OCI-M2 (cell line): Measurements from ENCODE around the gene ZNF117.
"Not testable (repeated sequence)": the region's sequence is repeated elsewhere in the genome, so short reads cannot be mapped to it uniquely, and the experiment has no call there.

Experiments
- DNase-seq: peaks from one replicate; lab custom pipeline; 2025; ENCODE audit not compliant: unreplicated experiment; lab: John Stamatoyannopoulos, UW

ZNF117 gene

DNA sequence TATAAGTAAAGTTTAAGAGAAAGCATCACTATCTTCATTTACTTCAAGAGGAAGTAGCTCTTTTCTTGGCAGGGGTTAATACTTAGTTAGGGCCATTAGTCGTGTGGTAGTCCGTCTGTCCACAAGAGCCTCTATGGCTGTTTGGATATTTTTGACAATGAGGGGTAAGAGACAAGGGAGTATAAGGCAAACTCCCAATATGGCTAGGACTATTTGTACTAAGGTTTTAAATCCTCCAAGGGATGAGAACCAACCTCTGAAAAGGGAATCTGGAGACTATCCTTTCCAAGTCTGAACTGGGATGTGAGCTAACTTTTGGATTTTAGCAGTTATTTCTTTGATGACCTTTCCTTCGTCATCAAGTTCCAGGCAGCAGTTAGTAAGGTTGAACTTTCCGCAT lies at the start of gene ZNF117:
Gene ZNF117, minus strand, starts transcription at position 101 of the 400 bp plus-strand sequence.
- DNase-seq: no peak

DNA sequence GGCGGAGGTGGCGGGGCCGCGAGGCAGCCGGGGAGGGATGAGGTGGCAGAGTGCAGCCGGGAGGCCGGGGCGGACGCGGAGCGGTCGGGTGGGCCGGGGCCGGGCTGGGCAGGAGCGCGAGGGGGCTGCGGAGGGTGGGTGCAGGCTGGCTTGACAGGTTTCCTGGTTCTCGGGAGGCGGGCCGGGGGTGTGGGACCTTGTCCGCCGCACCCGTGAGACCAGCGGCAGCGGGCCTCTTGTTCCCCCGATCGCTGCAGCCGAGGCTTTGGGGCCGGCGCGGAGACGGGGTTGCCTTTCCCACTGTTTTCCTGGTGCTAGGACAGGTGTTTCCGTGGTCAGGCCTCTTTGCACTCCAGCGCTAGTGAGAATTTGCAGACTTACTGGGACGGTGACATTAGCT lies 47.9 kb upstream of the ZNF117 start:
- not testable (repeated sequence) for DNase-seq

GRCh38 chr7:65037740-65038688 lies 47.2 kb upstream of the ZNF117 start:
- DNase-seq: no peak

DNA sequence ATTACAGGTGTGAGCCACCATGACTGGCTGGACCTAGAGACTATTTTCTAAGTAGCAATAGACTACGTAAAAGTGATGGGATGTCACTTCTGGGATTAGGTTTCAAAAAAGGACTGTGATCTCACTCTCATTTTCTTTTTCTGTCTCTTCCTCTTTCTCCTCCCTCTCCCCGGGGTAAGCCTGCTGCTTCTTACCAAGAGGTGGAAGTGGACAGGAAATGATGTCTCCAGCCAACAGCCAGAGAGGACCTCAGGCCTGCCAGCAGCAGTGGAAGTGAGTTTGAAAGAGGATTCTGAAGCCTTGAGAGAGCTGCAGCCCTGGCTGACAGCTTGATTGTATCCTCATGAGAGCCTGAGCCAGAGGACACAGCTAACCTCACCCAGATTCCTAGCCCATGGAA lies 45.7 kb upstream of the ZNF117 start:
- not testable (repeated sequence) for DNase-seq

- DNase-seq: not testable (repeated sequence)
Measured at GRCh38 chr7:65035469-65035868, 44.6 kb upstream of the ZNF117 start.

DNA sequence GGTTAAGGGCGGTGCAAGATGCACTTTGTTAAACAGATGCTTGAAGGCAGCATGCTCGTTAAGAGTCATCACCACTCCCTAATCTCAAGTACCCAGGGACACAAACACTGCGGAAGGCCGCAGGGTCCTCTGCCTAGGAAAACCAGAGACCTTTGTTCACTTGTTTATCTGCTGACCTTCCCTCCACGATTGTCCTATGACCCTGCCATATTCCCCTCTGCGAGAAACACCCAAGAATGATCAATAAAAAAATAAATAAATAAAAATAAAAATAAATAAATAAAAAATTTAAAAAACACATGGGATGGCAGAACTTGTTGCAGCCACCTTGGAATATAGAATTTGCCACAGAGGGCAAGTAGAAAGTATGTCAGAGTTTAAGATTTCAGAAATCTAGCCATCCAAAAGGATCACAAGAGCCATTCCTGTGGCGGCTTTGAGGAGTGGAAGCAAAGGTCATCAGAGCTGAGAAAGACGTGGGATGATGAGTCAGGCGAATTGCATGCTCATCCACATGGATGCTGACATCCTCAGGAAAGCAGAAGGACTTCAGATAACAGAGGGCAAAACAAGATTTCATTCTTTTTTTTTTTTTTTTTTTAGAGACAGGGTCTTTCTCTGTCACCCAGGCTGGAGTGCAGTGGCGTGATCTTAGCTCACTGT lies 43.4 kb upstream of the ZNF117 start:
- DNase-seq: not testable (repeated sequence)

- not testable (repeated sequence) for DNase-seq
Measured at GRCh38 chr7:65033391-65033790, 42.6 kb upstream of the ZNF117 start.

DNA sequence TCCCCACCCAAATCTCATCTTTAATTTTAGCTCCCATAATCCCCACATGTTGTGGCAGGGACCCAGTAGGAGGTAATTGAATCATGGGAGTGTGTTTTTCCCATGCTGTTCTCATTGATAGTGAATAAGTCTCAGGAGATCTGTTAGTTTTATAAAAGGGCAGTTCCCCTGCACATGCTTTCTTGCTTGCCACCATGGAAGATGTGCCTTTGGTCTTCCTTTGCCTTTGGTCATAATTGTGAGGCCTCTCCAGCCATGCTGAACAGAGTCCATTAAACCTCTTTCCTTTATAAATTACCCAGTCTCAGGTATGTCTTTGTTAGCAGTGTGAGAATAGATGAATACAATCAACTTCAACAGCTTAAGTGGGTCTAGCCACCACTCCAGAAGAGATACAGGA lies 34.2 kb upstream of the ZNF117 start:
- not testable (repeated sequence) for DNase-seq

DNA sequence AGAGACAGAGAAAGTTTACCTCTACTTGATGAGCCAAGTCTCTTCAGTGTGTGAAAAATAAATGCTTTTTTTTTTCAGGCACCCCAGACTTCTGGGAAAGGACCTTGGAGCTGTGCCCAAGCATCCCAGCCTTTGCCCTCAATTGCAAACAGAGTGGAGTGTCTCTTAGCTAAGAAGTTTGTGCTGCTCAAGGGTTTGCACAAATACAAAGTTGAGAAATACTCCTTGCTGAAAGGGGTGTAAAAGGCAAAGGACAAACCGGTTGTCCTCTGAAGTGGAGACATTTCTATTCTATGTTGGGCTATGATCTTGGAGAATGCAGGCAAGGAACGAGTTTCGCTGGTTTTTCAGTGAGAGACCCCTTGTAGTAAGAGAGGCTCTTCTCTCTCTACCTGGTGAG lies 30.1 kb upstream of the ZNF117 start:
- not testable (repeated sequence) for DNase-seq

GRCh38 chr7:65009881-65010280 lies 19.0 kb upstream of the ZNF117 start:
- DNase-seq: not testable (repeated sequence)

DNA sequence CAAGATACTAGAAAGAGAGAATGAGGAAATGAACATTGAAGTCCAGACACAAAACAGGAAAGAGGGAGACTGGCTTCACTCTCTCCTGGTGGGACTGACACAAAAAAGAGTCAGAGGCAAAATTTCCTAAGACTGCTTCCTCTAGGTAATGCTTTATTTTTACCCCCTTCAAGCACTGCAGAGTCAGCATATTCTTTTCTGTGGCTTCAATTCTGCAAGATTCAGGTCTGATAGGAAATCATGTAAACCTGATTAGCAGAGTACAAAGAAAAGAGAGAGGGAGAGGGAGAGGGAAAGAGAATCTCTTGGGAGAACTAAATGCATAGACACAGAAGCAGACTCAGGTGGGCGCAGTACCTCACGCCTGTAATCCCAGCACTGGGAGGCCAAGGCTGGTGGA lies 18.6 kb upstream of the ZNF117 start:
- DNase-seq: not testable (repeated sequence)

DNA sequence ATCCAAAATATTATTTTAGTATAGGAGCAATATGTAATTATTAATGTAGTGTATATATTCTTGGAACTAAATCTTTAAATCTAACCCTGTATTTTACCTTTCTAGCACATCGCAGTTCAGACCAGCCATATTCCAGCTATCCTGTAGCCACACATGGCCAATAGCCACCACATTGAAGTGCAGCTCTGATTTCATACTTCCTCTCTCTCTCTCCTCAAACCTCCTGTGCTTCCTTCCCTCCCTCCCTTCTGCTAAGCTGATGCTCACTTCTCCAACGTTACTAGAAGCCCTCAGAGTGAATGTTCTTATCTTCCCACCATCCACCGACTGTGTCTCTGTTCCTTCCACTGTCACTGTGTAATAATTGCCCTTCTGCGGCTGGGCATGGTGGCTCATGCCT lies 16.2 kb upstream of the ZNF117 start:
- not testable (repeated sequence) for DNase-seq

- peak; percentile 46 for DNase-seq
Measured at GRCh38 chr7:65006094-65006992, 15.5 kb upstream of the ZNF117 start, which contains the start of gene ERV3-1. Gene ERV3-1 (minus strand): TSS chr7:65006687. CDS start chr7:64993026, 13,661 bp downstream.

DNA sequence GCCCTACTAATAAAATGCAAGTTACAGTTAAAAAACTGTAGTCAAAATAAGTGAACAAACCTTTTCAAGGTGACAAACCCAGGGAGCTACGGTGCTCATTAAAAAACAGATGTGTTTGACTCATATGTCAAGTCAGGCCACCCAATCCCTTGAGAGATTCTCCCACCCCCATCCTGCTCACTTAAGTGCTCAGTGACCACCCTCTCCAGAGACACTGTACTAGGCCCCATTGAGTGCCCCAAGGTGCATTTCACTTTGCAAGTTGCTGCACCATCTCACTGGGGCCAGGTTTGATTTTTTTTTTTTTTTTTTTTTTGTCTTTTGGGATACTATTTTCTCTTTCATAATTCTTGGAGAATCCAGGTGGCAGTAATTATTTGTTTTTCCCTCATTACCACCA lies 13.7 kb upstream of the ZNF117 start:
- no peak for DNase-seq

- no peak for DNase-seq
Measured at GRCh38 chr7:65002972-65003585, 12.2 kb upstream of the ZNF117 start.

DNA sequence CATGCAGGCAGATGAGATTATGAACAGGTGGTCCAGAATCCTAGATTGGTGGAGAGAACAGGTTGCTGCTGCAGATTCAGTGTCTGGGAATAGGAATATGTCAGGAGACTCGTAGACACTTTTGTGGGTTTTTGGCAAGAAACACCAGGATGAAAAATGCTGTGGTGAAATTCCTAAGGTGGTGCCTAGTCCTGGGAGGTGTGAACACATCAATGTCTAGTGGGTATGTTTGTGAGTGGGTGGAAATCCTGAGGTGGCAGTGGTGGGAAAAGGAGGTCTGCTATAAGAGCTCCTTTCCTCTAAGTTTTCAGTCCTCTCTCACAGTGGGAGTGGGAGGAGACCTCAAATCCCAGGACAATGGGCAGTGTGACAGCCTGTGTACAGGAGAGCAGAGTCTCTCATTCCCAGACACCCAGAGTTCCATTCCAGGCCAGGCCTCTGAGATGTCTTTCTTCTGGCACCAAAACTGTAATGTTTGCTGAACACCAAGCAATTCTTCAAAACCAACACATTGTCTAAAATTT lies 10.5 kb upstream of the ZNF117 start:
- DNase-seq: no peak

DNA sequence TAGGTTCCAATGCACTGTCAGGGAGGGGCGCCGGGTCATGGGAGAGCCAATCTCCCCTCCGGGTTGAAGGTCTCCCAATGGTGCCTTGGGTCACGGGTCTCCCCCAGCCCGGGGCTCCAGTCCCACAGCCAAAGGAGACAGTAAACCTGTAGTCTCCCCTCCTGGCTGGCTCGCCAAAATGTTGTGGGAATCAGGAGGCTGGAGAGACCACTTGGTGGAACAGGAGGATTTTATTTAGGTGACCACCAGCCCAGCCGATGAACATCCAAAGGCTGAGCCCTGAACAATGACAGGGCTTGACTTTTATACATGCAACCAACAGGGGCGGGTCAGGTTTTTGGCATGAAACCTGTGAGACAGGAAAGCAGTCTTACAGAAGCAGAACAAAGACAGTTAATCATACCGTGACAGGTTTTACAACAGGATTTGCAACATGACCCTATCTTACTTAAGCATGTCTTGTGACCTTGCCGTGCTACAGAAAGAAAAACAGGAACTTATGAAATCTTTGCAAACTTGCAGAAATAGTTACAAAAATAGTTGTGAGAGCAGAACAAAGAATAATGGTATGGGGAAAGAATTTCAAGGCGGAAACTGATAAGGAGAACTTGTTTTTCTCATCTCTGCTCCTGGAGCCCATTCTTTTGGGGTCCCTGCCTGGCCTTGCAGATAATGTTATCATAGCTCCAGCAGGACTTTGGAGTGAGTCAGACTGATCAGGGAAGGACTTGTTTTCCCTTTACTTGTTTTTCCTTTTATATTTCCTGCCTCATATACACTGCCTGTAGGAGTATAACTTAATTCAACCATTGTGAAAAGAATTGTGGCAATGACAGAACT lies 8.5 kb upstream of the ZNF117 start:
- DNase-seq: no peak

- no peak for DNase-seq
Measured at GRCh38 chr7:64998865-64999164, 8.0 kb upstream of the ZNF117 start.

GRCh38 chr7:64997927-64998391 lies 7.1 kb upstream of the ZNF117 start:
- no peak for DNase-seq
